Erythroblast (primary cell): ENCODE data around the gene FUOM.

Experiments used
- GATA1 ChIP-seq: IDR thresholded peaks from 2 replicates; pipeline ENCODE4 v1.6.1; 2011; ENCODE audit warnings: low read depth, mild to moderate bottlenecking, control low read depth, low read length, moderate library complexity
- POLR2A ChIP-seq: IDR thresholded peaks from 2 replicates; pipeline ENCODE4 v1.6.1; 2011; ENCODE audit warnings: mild to moderate bottlenecking, low read length

DNA sequence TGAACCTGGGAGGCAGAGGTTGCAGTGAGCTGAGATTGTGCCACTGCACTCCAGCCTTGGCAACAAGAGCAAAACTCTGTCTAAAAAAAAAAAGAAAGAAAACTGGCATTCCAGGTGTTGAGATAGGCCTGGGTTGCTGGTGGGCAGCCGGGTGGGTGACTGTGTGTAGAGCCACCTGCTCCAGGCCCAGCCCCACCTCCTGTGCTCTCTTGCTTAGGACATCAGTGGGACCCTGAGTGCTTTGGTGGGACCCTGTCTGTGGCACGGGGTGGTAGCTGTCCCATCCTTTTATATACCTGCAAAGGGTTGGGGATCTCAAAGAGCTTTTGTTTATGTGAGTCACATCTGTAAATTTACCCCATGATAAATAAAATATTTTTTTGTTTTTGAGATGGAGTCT, 27.4 kb upstream of the FUOM start:
- TF ChIP-seq POLR2A = no peak
- TF ChIP-seq GATA1 = no peak
